Measurements from ENCODE around the gene HTRA3. TPM values are rescaled to one million over a fixed set of nuclear protein-coding genes. Genes with fewer than 3 reads are reported as not detected.

The HTRA3 gene
- total RNA-seq, 4 donors from 2014 or later = 4.0 to 18.2 (median 11.4) TPM

GRCh38 chr4:8280876-8281440, 11.4 kb downstream of the HTRA3 start:
- no peak overlapping the region for H3K4me3 ChIP-seq (ENCODE audit: low read depth, poor library complexity, severe bottlenecking)
- 79 to 84% methylated on average over 13 to 15 of the region's 15 CpGs for WGBS, 2 donors
- TF ChIP-seq CTCF (IDR thresholded peaks at IDR 0.05) = no peak
- TF ChIP-seq POLR2A (IDR thresholded peaks at IDR 0.05) = no peak
- DNase-seq (ENCODE audit: low spot score in 2 of 2) = no peak
- intact Hi-C loops (cut with DNase I; ENCODE audit: low total_unique reads) = no loop called here

GRCh38 chr4:8281519-8282133, 12.1 kb downstream of the HTRA3 start:
- TF ChIP-seq POLR2A (IDR thresholded peaks at IDR 0.05) = no peak
- no peak for TF ChIP-seq CTCF (IDR thresholded peaks at IDR 0.05)
- intact Hi-C loops (cut with DNase I; ENCODE audit: low total_unique reads) = no loop called here
- 26 to 62% methylated on average over 10 to 19 of the region's 19 CpGs for WGBS, 2 donors
- no peak overlapping the region for H3K4me3 ChIP-seq (ENCODE audit: low read depth, poor library complexity, severe bottlenecking)
- DNase-seq (ENCODE audit: low spot score in 2 of 2) = peak in 1 of 2 donors; percentile 95

GRCh38 chr4:8282134-8282641, 12.6 kb downstream of the HTRA3 start:
- no peak overlapping the region for H3K4me3 ChIP-seq (ENCODE audit: low read depth, poor library complexity, severe bottlenecking)
- TF ChIP-seq CTCF (IDR thresholded peaks at IDR 0.05) = no peak
- TF ChIP-seq POLR2A (IDR thresholded peaks at IDR 0.05) = no peak
- no peak for DNase-seq (ENCODE audit: low spot score in 2 of 2)
- intact Hi-C loops (cut with DNase I; ENCODE audit: low total_unique reads) = no loop called here
- WGBS, 2 donors = 90 to 92% methylated on average over 12 to 13 of the region's 14 CpGs

- intact Hi-C loops (cut with DNase I; ENCODE audit: low total_unique reads) = no loop called here
- TF ChIP-seq POLR2A (IDR thresholded peaks at IDR 0.05) (no peak), CTCF (IDR thresholded peaks at IDR 0.05) (no peak)
- no peak overlapping the region for H3K4me3 ChIP-seq (ENCODE audit: low read depth, poor library complexity, severe bottlenecking)
- DNase-seq (ENCODE audit: low spot score in 2 of 2) = no peak
- 95 to 96% methylated on average over 14 of the region's 14 CpGs for WGBS, 2 donors
Measured at GRCh38 chr4:8282742-8283141, 13.2 kb downstream of the HTRA3 start.

- TF ChIP-seq CTCF (IDR thresholded peaks at IDR 0.05) (no peak), POLR2A (IDR thresholded peaks at IDR 0.05) (no peak)
- WGBS, 2 donors = 78 to 81% methylated on average over 10 of the region's 10 CpGs
- H3K4me3 ChIP-seq (ENCODE audit: low read depth, poor library complexity, severe bottlenecking) = no peak overlapping the region
- intact Hi-C loops (cut with DNase I; ENCODE audit: low total_unique reads) = no loop called here
- DNase-seq (ENCODE audit: low spot score in 2 of 2) = no peak
Measured at GRCh38 chr4:8283161-8283560, 13.6 kb downstream of the HTRA3 start.

All from lower leg skin (tissue), 4 donors.